ENCODE measurements around the gene SF3B1.
"Not testable (repeated sequence)": the region's sequence is repeated elsewhere in the genome, so short reads cannot be mapped to it uniquely, and the experiment has no call there.

The SF3B1 gene

GRCh38 chr2:197359859-197360258 lies 75.0 kb downstream of the SF3B1 start:
- DNase-seq = no peak
- intact Hi-C loops (cut with DNase I) = no loop called here

GRCh38 chr2:197358931-197359330 lies 75.9 kb downstream of the SF3B1 start:
- no peak for DNase-seq
- intact Hi-C loops (cut with DNase I) = no loop called here

- intact Hi-C loops (cut with DNase I) = no loop called here
Measured at GRCh38 chr2:197357986-197358385, 76.8 kb downstream of the SF3B1 start.

GRCh38 chr2:197356136-197356535 lies 78.7 kb downstream of the SF3B1 start:
- no peak for DNase-seq
- intact Hi-C loops (cut with DNase I) = no loop called here

More at GRCh38 chr2:197357986-197358385, 76.8 kb downstream of the SF3B1 start:
- no peak for DNase-seq

GRCh38 chr2:197354169-197354558 lies 80.7 kb downstream of the SF3B1 start:
- intact Hi-C loops (cut with DNase I) = no loop called here
- no peak for DNase-seq

- DNase-seq = no peak
- intact Hi-C loops (cut with DNase I) = no loop called here
Measured at GRCh38 chr2:197353393-197354168, 81.2 kb downstream of the SF3B1 start.

GRCh38 chr2:197349699-197350098 lies 85.1 kb downstream of the SF3B1 start:
- intact Hi-C loops (cut with DNase I) = no loop called here
- no peak for DNase-seq

- no peak for DNase-seq
- intact Hi-C loops (cut with DNase I) = no loop called here
Measured at GRCh38 chr2:197348721-197349360, 86.0 kb downstream of the SF3B1 start.

- intact Hi-C loops (cut with DNase I) = no loop called here
- DNase-seq = no peak
Measured at GRCh38 chr2:197345846-197346370, 88.9 kb downstream of the SF3B1 start.

GRCh38 chr2:197343968-197344367 lies 90.9 kb downstream of the SF3B1 start:
- DNase-seq; intact Hi-C loops (cut with DNase I): not testable (repeated sequence)

GRCh38 chr2:197340591-197340990 lies 94.2 kb downstream of the SF3B1 start:
- intact Hi-C loops (cut with DNase I) = no loop called here

More at GRCh38 chr2:197340591-197340990, 94.2 kb downstream of the SF3B1 start:
- DNase-seq = no peak
